IPS-15b (cell line): ENCODE results near the gene CNOT11.

Source experiments
- H3K27me3 ChIP-seq: one replicate; pipeline ENCODE4 v1.6.1; 2013; ENCODE audit warnings: low read length; ENCODE audit not compliant: control insufficient read depth, insufficient read depth
- H3K36me3 ChIP-seq: one replicate; pipeline ENCODE4 v1.6.1; 2013; ENCODE audit warnings: low read length; ENCODE audit not compliant: control insufficient read depth, insufficient read depth
- H3K4me1 ChIP-seq: one replicate; pipeline ENCODE4 v1.6.1; 2013; ENCODE audit warnings: mild to moderate bottlenecking, low read length; ENCODE audit not compliant: control insufficient read depth, insufficient read depth
- H3K4me3 ChIP-seq: one replicate; pipeline ENCODE4 v1.5.1; 2013; ENCODE audit warnings: low read depth, low read length
- H3K9ac ChIP-seq: one replicate; pipeline ENCODE4 v1.6.1; 2013; ENCODE audit warnings: low read depth, mild to moderate bottlenecking, low read length
- H3K9me3 ChIP-seq: one replicate; pipeline ENCODE4 v1.6.1; 2013; ENCODE audit warnings: mild to moderate bottlenecking, low read length; ENCODE audit not compliant: control insufficient read depth, insufficient read depth

CNOT11 gene

DNA sequence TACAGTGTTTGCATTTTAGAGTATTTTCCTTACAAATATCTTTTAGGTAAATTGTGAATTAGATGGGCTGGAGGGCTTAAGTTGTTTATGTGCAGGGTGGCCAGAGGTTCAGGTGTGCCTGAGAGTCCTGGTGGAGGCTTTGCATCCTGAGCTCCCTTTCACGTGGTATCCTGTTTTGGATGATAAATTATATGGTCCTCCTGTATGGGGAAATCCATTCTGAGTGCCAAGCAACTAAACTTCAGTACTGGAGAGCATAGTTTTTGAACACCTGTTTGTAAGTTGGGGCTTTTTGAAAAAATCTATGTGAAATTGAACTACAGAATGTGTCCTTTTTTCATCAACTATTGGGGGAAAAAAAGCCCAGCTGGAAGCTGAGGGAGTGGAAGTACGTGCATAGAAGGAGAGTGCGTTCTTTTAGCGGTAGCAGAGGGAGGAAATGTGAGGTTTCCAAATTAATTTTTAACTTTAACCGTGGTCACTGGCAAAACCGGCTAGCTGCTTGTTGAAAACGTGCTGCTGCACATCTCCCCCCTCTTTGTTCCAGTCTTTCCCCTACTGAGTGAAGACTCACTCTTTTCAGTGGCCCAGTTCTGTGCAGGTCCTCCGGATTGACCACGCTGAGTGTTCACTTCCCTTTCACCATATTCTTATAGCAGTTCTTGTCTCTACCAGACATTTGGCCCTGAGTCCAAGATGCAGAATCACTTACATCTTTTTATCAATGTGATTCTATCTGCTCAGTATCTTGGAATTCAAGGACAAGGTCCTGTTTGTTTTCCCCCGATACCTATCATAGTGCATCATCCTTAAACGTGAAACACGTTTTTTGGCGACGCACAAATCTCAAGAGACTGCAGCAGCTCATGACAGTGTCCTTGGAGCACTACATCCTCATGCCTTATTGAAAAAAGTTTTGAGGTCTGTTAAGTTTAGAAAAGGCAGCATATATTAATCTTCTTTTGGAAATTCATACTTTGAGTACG lies 15.3 kb downstream of the CNOT11 start:
- Histone ChIP-seq H3K27me3 (no peaks in the 10 kb centered on the region), H3K4me1 (no peaks in the 10 kb centered on the region), H3K9me3 (no peaks in the 10 kb centered on the region), H3K4me3 (no peak overlapping the region), H3K9ac (no peak overlapping the region), H3K36me3 (peaks cover 16% of the 10 kb centered on the region)

- H3K36me3 ChIP-seq = peaks cover 17% of the 10 kb centered on the region
Observed at GRCh38 chr2:101270700-101271259, 18.1 kb downstream of the CNOT11 start.

DNA sequence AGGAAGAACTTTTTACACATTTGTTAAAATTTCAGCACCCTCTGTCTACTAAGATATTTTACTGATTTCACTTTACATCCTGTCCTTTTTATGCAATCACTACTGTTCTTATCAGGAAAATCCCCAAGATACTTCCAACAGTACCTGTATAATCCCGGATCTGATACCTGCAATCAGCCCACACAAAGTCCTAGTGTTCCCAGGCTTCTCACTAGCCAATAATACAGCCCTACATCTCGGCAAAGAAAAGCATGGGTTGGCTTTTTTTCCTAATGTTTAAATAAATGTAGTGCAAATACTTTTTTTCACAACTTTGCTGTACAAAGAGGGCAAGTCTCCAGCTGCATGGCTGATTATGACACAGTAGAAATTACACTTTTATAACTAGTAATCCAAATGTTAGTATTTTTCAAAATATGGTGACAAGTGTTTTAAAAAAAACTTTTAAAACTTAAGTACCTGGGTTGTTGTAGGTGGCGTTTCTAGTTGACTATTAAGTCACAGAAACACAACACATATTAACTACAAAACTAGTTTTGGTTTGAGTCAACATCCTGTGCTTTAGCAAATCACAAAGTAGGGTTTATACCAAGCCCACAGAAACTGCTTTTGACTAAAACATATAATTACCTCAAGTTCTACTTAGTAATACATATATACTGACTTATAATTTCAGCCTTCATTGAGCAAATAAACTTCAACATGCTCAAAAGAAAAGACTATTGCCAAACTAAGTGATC lies 19.5 kb downstream of the CNOT11 start:
- Histone ChIP-seq H3K9ac (no peak overlapping the region), H3K27me3 (no peaks in the 10 kb centered on the region), H3K36me3 (peaks cover 17% of the 10 kb centered on the region), H3K4me1 (no peaks in the 10 kb centered on the region), H3K9me3 (no peaks in the 10 kb centered on the region), H3K4me3 (no peak overlapping the region)

More at GRCh38 chr2:101270700-101271259, 18.1 kb downstream of the CNOT11 start:
- Histone ChIP-seq H3K4me3 (no peak overlapping the region), H3K9ac (no peak overlapping the region), H3K4me1 (no peaks in the 10 kb centered on the region), H3K27me3 (no peaks in the 10 kb centered on the region), H3K9me3 (no peaks in the 10 kb centered on the region)

DNA sequence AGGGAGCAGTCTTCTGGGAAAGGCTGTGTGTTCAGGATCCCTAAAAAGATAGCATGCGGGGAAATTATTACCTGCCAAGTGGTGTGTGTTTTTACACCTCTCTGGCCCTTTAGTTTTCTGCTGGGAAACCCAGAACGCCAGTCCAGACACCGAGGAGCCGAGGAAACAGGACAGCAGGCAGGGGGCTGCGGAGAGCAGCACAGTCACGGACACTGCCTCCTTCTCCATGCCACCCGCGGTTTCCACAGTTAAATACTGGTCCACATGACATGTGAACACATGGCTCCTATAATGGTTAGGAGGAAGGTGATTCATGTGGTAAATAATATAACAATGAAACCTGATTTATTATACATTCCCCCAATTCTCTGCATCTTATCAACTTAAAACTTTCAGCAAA lies 20.4 kb downstream of the CNOT11 start:
- no peaks in the 10 kb centered on the region for H3K4me1 ChIP-seq
- no peak overlapping the region for H3K9ac ChIP-seq
- no peaks in the 10 kb centered on the region for H3K9me3 ChIP-seq
- H3K27me3 ChIP-seq = no peaks in the 10 kb centered on the region
- H3K36me3 ChIP-seq = peaks cover 17% of the 10 kb centered on the region
- H3K4me3 ChIP-seq = no peak overlapping the region

GRCh38 chr2:101274142-101274541 lies 21.5 kb downstream of the CNOT11 start:
- no peak overlapping the region for H3K4me3 ChIP-seq

GRCh38 chr2:101277111-101277510 lies 24.4 kb downstream of the CNOT11 start:
- no peaks in the 10 kb centered on the region for H3K9me3 ChIP-seq
- no peaks in the 10 kb centered on the region for H3K4me1 ChIP-seq
- no peaks in the 10 kb centered on the region for H3K27me3 ChIP-seq
- no peak overlapping the region for H3K9ac ChIP-seq
- H3K36me3 ChIP-seq = peaks cover 19% of the 10 kb centered on the region
- H3K4me3 ChIP-seq = no peak overlapping the region

More at GRCh38 chr2:101274142-101274541, 21.5 kb downstream of the CNOT11 start:
- Histone ChIP-seq H3K36me3 (peaks cover 17% of the 10 kb centered on the region), H3K9ac (no peak overlapping the region), H3K9me3 (no peaks in the 10 kb centered on the region), H3K27me3 (no peaks in the 10 kb centered on the region), H3K4me1 (no peaks in the 10 kb centered on the region)

DNA sequence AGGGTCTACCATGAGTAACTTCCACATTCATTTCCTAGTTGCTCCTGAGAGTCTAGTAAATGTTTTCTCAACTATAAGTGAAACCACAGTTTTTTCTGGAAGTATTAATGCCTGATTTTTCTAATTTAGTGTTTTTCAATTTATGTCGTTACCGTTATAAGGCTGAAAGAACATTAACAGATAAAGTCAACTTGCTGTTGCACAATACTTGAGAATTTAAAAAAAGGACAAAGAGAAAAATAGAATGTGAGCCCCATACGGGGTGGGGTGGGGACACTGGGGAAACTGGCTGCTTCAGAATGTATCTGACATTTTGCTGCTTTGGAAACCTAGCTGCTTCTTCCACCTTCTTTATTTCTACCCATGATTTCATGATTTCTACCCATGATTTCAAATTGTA lies 26.2 kb downstream of the CNOT11 start:
- H3K9me3 ChIP-seq = no peaks in the 10 kb centered on the region
- H3K36me3 ChIP-seq = peaks cover 17% of the 10 kb centered on the region
- H3K9ac ChIP-seq = no peak overlapping the region
- no peaks in the 10 kb centered on the region for H3K4me1 ChIP-seq
- H3K27me3 ChIP-seq = no peaks in the 10 kb centered on the region
- H3K4me3 ChIP-seq = no peak overlapping the region

GRCh38 chr2:101281482-101281881 lies 28.8 kb downstream of the CNOT11 start:
- Histone ChIP-seq H3K36me3 (peaks cover 15% of the 10 kb centered on the region), H3K9ac (no peak overlapping the region), H3K9me3 (no peaks in the 10 kb centered on the region), H3K27me3 (no peaks in the 10 kb centered on the region), H3K4me3 (no peak overlapping the region), H3K4me1 (no peaks in the 10 kb centered on the region)

DNA sequence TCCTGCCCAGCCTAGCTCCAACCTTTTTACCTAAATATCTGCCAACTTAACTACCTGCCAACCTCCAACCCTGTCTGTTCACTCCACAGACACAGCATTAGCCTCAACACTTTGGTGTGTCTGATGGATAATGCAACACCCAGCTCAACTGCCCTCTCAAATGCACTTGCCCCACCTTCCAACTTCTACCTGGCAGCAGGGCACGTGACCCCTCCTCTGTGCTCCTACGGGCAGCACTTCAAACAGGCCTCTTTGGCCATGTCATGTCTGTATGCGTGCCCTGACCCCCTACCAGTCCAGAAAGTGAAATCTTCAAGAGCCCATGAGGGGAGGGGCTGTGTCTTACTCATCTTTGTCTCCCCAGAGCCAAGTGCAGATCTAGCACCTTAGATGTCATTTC lies 30.3 kb downstream of the CNOT11 start:
- no peaks in the 10 kb centered on the region for H3K27me3 ChIP-seq
- H3K9ac ChIP-seq = no peak overlapping the region
- H3K9me3 ChIP-seq = no peaks in the 10 kb centered on the region
- H3K4me3 ChIP-seq = no peak overlapping the region
- peaks cover 15% of the 10 kb centered on the region for H3K36me3 ChIP-seq
- H3K4me1 ChIP-seq = no peaks in the 10 kb centered on the region

DNA sequence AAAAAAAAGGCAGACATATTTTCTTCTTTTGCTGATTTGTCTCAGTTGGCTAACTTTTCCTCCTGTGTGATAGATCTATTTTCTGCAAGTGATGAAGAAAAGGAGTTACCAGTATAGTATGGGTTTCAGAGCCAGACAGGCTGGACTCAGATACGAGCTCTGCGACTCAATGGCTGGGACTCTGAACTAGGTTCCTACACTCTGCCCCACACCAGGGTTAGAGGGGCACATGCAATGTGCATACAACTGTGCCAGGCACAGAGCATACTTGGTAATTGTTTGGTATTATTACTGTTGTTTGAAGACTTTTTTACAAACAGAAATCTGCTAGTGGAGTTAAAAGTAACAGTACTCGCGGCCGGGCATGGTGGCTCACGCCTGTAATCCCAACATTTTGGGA lies 34.0 kb downstream of the CNOT11 start:
- peaks cover 8% of the 10 kb centered on the region for H3K36me3 ChIP-seq
- H3K9me3 ChIP-seq = no peaks in the 10 kb centered on the region
- no peak overlapping the region for H3K9ac ChIP-seq
- H3K4me1 ChIP-seq = no peaks in the 10 kb centered on the region
- no peaks in the 10 kb centered on the region for H3K27me3 ChIP-seq
- H3K4me3 ChIP-seq = no peak overlapping the region

GRCh38 chr2:101287303-101287702 lies 34.6 kb downstream of the CNOT11 start:
- Histone ChIP-seq H3K9ac (no peak overlapping the region), H3K4me3 (no peak overlapping the region), H3K9me3 (no peaks in the 10 kb centered on the region), H3K27me3 (no peaks in the 10 kb centered on the region), H3K4me1 (no peaks in the 10 kb centered on the region), H3K36me3 (peaks cover 7% of the 10 kb centered on the region)
